Endodermal cell (in vitro differentiated cells): ENCODE measurements around the gene TOM1L2. TPM values are rescaled to one million over a fixed set of nuclear protein-coding genes. Genes with fewer than 3 reads are reported as not detected.

ENCODE experiments used
- DNase-seq: peaks from one replicate; pipeline ENCODE4 v3.0.0-alpha.2; 2017
- H3K27ac ChIP-seq: 2 replicates; pipeline ENCODE4 v1.5.1; 2013; ENCODE audit warnings: mild to moderate bottlenecking, low read depth, low read length, moderate library complexity
- H3K27me3 ChIP-seq: 2 replicates; pipeline ENCODE4 v1.6.1; 2013; ENCODE audit warnings: mild to moderate bottlenecking, low read length, moderate library complexity; ENCODE audit not compliant: insufficient read depth, control insufficient read depth, poor library complexity, severe bottlenecking
- H3K36me3 ChIP-seq: 2 replicates; pipeline ENCODE4 v1.7.0; 2013; ENCODE audit warnings: mild to moderate bottlenecking, low read length, moderate library complexity; ENCODE audit not compliant: control insufficient read depth, insufficient read depth
- H3K4me1 ChIP-seq: one replicate; pipeline ENCODE4 v1.7.0; 2013; ENCODE audit warnings: low read length; ENCODE audit not compliant: control insufficient read depth, insufficient read depth
- H3K4me3 ChIP-seq: 2 replicates; pipeline ENCODE4 v1.5.1; 2013; ENCODE audit warnings: mild to moderate bottlenecking, low read length, moderate library complexity
- H3K9ac ChIP-seq: 2 replicates; pipeline ENCODE4 v1.6.1; 2013; ENCODE audit warnings: mild to moderate bottlenecking, low read length, moderate library complexity; ENCODE audit not compliant: poor library complexity, severe bottlenecking; ENCODE audit errors: extremely low read depth
- H3K9me3 ChIP-seq: 2 replicates; pipeline ENCODE4 v1.6.1; 2013; ENCODE audit warnings: mild to moderate bottlenecking, low read length, moderate library complexity; ENCODE audit not compliant: control insufficient read depth
- H3K27ac Mint-ChIP-seq: 2 replicates; pipeline ENCODE4 v1.8.0; 2020; ENCODE audit warnings: mixed read lengths
- H3K27me3 Mint-ChIP-seq: 2 replicates; pipeline ENCODE4 v1.8.0; 2021; ENCODE audit warnings: mild to moderate bottlenecking, mixed read lengths; ENCODE audit not compliant: insufficient read depth
- H3K36me3 Mint-ChIP-seq: 2 replicates; pipeline ENCODE4 v1.8.0; 2020; ENCODE audit warnings: low read depth, mixed read lengths
- H3K4me1 Mint-ChIP-seq: 2 replicates; pipeline ENCODE4 v1.8.0; 2020; ENCODE audit warnings: mixed read lengths
- H3K4me3 Mint-ChIP-seq: 2 replicates; pipeline ENCODE4 v1.8.0; 2020; ENCODE audit warnings: mild to moderate bottlenecking, moderate library complexity, mixed read lengths
- H3K9me3 Mint-ChIP-seq: 2 replicates; pipeline ENCODE4 v1.8.0; 2020; ENCODE audit warnings: mild to moderate bottlenecking, mixed read lengths
- CTCF ChIP-seq: fragments of 200-600 bp; sonication (generic); conservative IDR thresholded peaks from 2 replicates; pipeline ENCODE4 v1.5.0; 2021; ENCODE audit warnings: antibody characterized with exemption, mild to moderate bottlenecking
- WGBS, 2 experiments: methylation state at CpG; one replicate each; pipeline versions ENCODE4 v1.1.5 to v1.1.7; 2013; ENCODE audit warnings: missing lambda C conversion rate in 2 of 2, mixed read lengths in 1 of 2; ENCODE audit not compliant: insufficient coverage in 1 of 2, insufficient read length in 1 of 2; 5-methylcytosine and 5-hydroxymethylcytosine counted together
- long read RNA-seq, 4 experiments: library from polyadenylated mRNA in 2 of 4; library from RNA in 1 of 4; library from capped mRNA in 1 of 4; stranded (forward) in 3 of 4; unstranded in 1 of 4; transcript quantifications; one replicate each; pipeline ENCODE4 v2.0.0, GENCODE V29; 2020 to 2021; ENCODE audit warnings: inconsistent platforms in 1 of 4
- polyA plus RNA-seq, 2 experiments: library from polyadenylated mRNA; stranded (reverse); fragments of 50-300 nt; gene quantifications; one replicate each; pipeline ENCODE4 v1.2.3, GENCODE V29; 2013
- total RNA-seq, 2 donors: library from RNA; stranded (reverse); fragmentation: NEBNext Ultra II Directional in 1 of 2; extraction: Animal tissue kit (Norgen Biotek cat#: 25700) in 1 of 2; gene quantifications; 2 replicates in 1 of 2; 3 replicates in 1 of 2; pipeline ENCODE4 v1.2.1, GENCODE V29; 2021

TOM1L2 gene
- total RNA-seq, result 10 to 100 TPM; 10.2 to 11.5 TPM
- 16.1 TPM for polyA plus RNA-seq (2013, experiment 1 of 2)
- polyA plus RNA-seq (2013, experiment 2 of 2), result 14.8 TPM
- long read RNA-seq, experiment 1, result 0 reads
- long read RNA-seq, experiment 2, full-length matches to known transcripts, result 13 of 19 reads
- long read RNA-seq, experiment 2, partial matches to known transcripts, result 1 of 19 reads
- long read RNA-seq, experiment 2, other reads (novel, unspliced or antisense), result 5 of 19 reads
- long read RNA-seq, experiment 3, transcript TOM1L2-202 (15 exons, 2,418 nt), result major isoform, 19 of 25 reads
- long read RNA-seq, experiment 3, partial matches to known transcripts, result 2 of 25 reads
- long read RNA-seq, experiment 3, other reads (novel, unspliced or antisense), result 2 of 25 reads
- long read RNA-seq, experiment 4, partial matches to known transcripts, result 2 of 6 reads
- long read RNA-seq, experiment 4, other reads (novel, unspliced or antisense), result 3 of 6 reads

DNA sequence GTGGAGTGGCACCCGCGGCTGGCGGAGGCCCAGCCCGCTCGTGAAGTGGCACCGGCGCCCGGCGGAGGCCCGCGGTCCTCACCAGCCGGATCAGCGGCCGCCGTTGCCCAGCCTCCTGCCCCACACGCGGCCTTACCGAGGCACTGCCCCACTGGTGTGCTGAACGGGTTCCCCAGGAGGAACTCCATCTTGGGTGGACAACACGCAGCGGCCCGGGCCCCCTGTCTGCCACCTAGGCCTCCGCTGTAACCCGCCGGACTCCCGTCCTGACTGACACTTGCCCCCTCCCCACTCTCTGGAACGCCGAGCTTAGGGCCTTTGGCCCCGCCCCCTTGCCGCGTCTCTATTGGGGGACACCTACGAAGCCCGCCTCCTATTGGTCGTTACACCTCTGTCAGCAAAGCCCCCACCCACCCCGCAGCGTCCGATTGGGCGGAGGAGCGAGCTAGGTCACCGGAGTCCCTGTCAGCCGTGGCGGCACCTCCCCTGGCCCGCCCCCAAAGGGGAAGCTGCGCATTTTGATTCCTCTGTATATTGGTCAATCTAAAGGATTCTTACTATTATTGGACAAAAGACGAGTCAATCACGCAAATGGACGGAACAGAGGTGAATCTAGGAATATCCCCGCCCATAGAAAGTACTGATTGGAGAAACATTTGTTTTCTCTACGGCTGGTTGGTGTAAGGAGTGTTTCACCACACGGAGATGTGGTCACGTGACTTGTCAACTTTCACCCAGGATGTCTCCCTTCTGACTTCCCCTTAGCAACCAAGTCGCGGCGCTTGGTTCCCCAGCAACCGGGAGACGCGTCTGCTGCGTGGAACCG lies at the start of gene TOM1L2, which contains the start of gene DRC3:
TSS of gene TOM1L2 (minus strand) at position 275 of the 826 bp plus-strand sequence. CDS start at position 188, 87 bp downstream.
TSS of gene DRC3 (plus strand) at position 737 of the 826 bp plus-strand sequence. CDS start 4,737 bp downstream, outside the sequence.
- Mint-ChIP-seq H3K9me3 (no peaks in the 10 kb centered on the region), H3K27ac (peak within 1 kb of the TSS; percentile 87), H3K4me3 (peak within 1 kb of the TSS; percentile 80), H3K4me1 (peaks cover 12% of the 10 kb centered on the region), H3K36me3 (no peaks in the 10 kb centered on the region), H3K27me3 (no peaks in the 10 kb centered on the region)
- H3K4me3 ChIP-seq, result peak within 1 kb of the TSS; percentile 91
- peak within 1 kb of the TSS; percentile 78 for H3K9ac ChIP-seq
- no peaks in the 10 kb centered on the region for H3K27me3 ChIP-seq
- WGBS, 2 experiments, result 0 to 1% methylated on average over 22 to 59 of the region's 59 CpGs
- TF ChIP-seq CTCF, result peak; percentile 15
- no peaks in the 10 kb centered on the region for H3K36me3 ChIP-seq
- peak within 1 kb of the TSS; percentile 68 for H3K27ac ChIP-seq
- DNase-seq, result peak; percentile 100
- H3K4me1 ChIP-seq, result no peaks in the 10 kb centered on the region
- no peaks in the 10 kb centered on the region for H3K9me3 ChIP-seq

DNA sequence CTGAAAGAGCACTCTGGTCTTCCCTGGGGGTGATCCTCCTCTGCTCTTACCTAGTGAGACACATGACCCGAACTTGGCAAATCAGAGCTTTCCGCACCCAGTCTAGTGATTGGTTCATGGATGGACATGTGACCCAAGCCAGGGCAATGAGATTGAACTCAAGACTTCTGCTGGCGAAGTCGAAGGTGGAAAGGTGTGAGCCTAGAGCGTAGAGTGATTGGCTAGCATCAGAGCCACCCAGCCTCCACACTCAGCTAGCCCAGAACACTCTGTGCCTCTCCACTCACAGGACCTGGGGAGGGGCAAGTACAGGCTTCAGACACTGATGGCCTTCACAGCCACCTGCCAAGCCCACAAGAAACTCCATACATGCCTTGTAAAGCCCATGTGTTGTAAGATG lies 49.2 kb upstream of the TOM1L2 start:
- no peak for TF ChIP-seq CTCF
- H3K27me3 Mint-ChIP-seq, result no peaks in the 10 kb centered on the region
- H3K4me3 ChIP-seq, result no peak overlapping the region
- H3K4me3 Mint-ChIP-seq, result no peak overlapping the region
- peak; percentile 68 for DNase-seq
- H3K36me3 Mint-ChIP-seq, result peaks cover 34% of the 10 kb centered on the region
- H3K9me3 ChIP-seq, result no peaks in the 10 kb centered on the region
- peaks cover 13% of the 10 kb centered on the region for H3K4me1 ChIP-seq
- H3K27ac Mint-ChIP-seq, result no peak overlapping the region
- no peaks in the 10 kb centered on the region for H3K9me3 Mint-ChIP-seq
- no peaks in the 10 kb centered on the region for H3K27me3 ChIP-seq
- no peak overlapping the region for H3K9ac ChIP-seq
- H3K4me1 Mint-ChIP-seq, result peaks cover 7% of the 10 kb centered on the region
- no peak overlapping the region for H3K27ac ChIP-seq
- 95 to 98% methylated on average over 4 to 5 of the region's 5 CpGs for WGBS, 2 experiments
- peaks cover 79% of the 10 kb centered on the region for H3K36me3 ChIP-seq

- no peaks in the 10 kb centered on the region for H3K27me3 Mint-ChIP-seq
- H3K9ac ChIP-seq, result no peak overlapping the region
- H3K36me3 Mint-ChIP-seq, result peaks cover 36% of the 10 kb centered on the region
- TF ChIP-seq CTCF, result no peak
- peaks cover 79% of the 10 kb centered on the region for H3K36me3 ChIP-seq
- no peak overlapping the region for H3K4me3 Mint-ChIP-seq
- WGBS, 2 experiments, result 96 to 98% methylated on average over 6 of the region's 6 CpGs
- no peak overlapping the region for H3K27ac ChIP-seq
- peaks cover 13% of the 10 kb centered on the region for H3K4me1 ChIP-seq
- no peak overlapping the region for H3K4me3 ChIP-seq
- DNase-seq, result no peak
- no peaks in the 10 kb centered on the region for H3K9me3 Mint-ChIP-seq
- peaks cover 7% of the 10 kb centered on the region for H3K4me1 Mint-ChIP-seq
- H3K9me3 ChIP-seq, result no peaks in the 10 kb centered on the region
- no peaks in the 10 kb centered on the region for H3K27me3 ChIP-seq
- no peak overlapping the region for H3K27ac Mint-ChIP-seq
Observed at GRCh38 chr17:18020971-18021370, 48.8 kb upstream of the TOM1L2 start.
